Inferior parietal cortex (tissue), 1 donor: ENCODE results near the gene HMBS.

Experiments used
- DNase-seq: peaks from one replicate; pipeline ENCODE4 v3.0.0-alpha.2; 2016; ENCODE audit errors: extremely low spot score

Gene HMBS

GRCh38 chr11:119067371-119068222 is 17.1 kb upstream of the HMBS start, which contains the start of gene VPS11:
Gene VPS11, plus strand, starts transcription at chr11:119067818. Its CDS starts 6 bp downstream, at chr11:119067824.
- peak; percentile 96 for DNase-seq

GRCh38 chr11:119077839-119078238 is 6.8 kb upstream of the HMBS start:
- DNase-seq = no peak

- no peak for DNase-seq
Measured at GRCh38 chr11:119078675-119079420, 5.8 kb upstream of the HMBS start.

- DNase-seq = peak; percentile 74
Measured at GRCh38 chr11:119081682-119082260, 2.9 kb upstream of the HMBS start.

DNA sequence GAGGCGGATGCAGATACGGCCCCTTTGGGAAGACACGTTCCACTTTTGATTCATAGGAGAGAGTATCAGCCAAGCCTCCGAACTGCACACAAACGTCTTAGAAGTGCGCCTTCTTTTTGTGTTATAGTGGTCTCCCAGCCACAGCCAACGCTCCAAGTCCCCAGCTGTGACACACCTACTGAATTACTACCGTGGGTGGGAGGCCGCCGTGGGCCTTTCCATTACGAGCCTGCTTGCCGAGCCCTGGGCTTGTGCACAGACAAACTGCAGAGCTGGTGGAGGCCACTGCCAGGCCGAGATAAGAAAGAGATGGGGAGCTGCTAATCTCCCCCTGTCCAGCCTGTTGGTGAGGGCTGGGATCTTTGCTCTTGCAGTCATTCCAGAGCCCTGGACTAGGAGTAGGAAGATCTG is 761 bp downstream of the HMBS start:
- DNase-seq = no peak

DNA sequence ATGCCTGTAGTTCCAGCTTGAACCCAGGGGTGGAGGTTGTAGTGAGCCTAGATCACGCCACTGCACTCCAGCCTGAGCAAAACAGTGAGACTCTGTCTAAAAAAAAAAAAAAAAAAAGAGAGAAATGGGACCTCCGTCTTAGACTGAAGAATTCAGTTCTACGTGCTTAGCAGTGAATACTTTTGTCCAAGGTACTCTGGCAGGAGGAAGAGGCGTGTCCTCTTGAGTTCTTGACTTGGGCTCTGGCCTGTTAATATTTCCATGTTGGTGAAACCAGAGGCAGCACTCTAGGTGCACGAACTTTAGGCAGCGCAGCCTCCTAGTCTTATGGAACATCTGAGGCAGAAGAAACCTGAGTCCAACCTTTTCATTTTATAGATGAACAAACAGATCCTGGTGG is 2.4 kb downstream of the HMBS start:
- no peak for DNase-seq

DNA sequence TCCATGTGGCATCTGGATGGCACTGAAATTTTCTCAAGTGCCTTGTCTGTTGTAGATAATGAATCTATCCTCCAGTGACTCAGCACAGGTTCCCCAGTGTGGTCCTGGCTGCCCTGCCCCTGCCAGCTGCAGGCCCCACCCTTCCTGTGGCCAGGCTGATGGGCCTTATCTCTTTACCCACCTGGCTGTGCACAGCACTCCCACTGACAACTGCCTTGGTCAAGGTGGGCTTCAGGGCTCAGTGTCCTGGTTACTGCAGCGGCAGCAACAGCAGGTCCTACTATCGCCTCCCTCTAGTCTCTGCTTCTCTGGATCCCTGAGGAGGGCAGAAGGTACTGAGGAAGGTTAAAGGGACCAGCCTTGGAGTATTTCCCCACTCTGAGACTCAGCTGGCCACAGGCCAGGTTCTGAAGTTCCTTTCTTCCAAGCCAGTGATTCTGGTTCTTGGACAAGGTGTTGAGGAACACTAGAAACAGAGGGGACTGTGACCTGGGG is 3.1 kb downstream of the HMBS start:
- DNase-seq = no peak

- no peak for DNase-seq
Measured at GRCh38 chr11:119088406-119088805, 3.7 kb downstream of the HMBS start.

- DNase-seq = no peak
Measured at GRCh38 chr11:119089319-119089718, 4.6 kb downstream of the HMBS start.

DNA sequence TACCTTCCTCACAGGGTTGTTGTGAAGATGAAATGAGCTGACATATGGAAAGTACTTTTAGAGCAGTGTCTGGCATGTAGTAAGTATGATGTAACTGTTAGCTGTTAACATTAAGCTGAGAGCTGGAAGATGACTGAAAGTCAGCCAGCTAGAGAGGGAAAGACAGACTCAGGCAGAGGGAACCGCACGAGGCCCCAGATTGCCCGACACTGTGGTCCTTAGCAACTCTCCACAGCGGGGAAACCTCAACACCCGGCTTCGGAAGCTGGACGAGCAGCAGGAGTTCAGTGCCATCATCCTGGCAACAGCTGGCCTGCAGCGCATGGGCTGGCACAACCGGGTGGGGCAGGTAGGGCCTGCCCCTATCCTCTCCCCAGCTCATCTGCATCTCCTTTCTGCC is 6.5 kb downstream of the HMBS start:
- DNase-seq = no peak

- no peak for DNase-seq
Measured at GRCh38 chr11:119091966-119092879, 7.5 kb downstream of the HMBS start.

GRCh38 chr11:119092880-119093842 is 8.5 kb downstream of the HMBS start:
- DNase-seq = no peak

- no peak for DNase-seq
Measured at GRCh38 chr11:119093942-119094815, 9.5 kb downstream of the HMBS start.

DNA sequence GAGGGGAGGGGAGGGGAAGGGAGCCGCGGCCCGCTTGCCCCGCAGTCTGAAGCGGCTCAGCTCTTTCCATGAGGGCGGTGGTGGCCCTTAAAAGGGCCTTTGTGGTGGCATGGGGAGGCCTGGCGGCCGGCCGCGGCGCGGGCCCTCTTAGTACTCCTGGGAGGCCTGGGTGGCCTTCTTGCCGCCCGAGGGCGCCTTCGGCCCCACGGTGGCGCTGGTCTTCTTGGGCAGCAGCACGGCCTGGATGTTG is 10.1 kb downstream of the HMBS start:
- DNase-seq = no peak

- peak; percentile 100 for DNase-seq
Measured at GRCh38 chr11:119095066-119095880, 10.6 kb downstream of the HMBS start.

DNA sequence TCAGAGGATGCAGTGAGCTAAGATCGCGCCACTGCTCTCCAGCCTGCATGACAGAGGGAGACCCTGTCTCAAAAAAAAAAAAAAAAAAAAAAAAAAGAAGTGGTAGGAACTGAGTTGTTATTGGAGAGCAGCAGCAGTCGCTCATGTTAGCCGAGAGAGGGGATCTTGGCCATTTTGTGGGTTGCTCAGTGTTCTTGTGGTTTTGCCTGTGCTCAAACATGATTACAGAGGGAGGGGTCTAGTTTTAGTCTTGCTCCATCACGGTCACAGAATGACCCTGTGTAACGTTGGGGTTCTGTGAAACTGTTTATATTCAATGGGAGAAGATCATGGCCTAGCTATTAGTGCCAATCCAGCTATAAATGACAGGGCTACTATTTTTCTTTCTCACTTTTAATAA is 15.0 kb downstream of the HMBS start:
- no peak for DNase-seq

GRCh38 chr11:119100246-119100970 is 15.7 kb downstream of the HMBS start:
- no peak for DNase-seq
